ENCODE measurements around the gene SPATS2.

- TF ChIP-seq KLF16 (tag by site-specific recombination; IDR thresholded peaks at IDR 0.05) (no peak), ZBTB44 (tag by site-specific recombination; IDR thresholded peaks at IDR 0.05) (no peak), ZNF292 (tag by site-specific recombination; IDR thresholded peaks at IDR 0.05; ENCODE audit: borderline replicate concordance, low read depth) (no peak), ZNF623 (tag by site-specific recombination; IDR thresholded peaks at IDR 0.05) (no peak), ZNF76 (tag by site-specific recombination; IDR thresholded peaks at IDR 0.05; ENCODE audit: borderline replicate concordance, low read depth) (no peak), ZNF549 (tag by site-specific recombination; IDR thresholded peaks at IDR 0.05) (no peak), CTCF (tag by site-specific recombination; IDR thresholded peaks at IDR 0.05) (no peak), ZNF335 (tag by site-specific recombination; conservative IDR thresholded peaks at IDR 0.05) (no peak)
Observed at GRCh38 chr12:49359671-49360070, 7.6 kb upstream of the SPATS2 start.
